DOHH2 (cell line): ENCODE data around the gene CACNA2D4.

Experiments used
- H3F3A ChIP-seq: fragments of 200-600 bp; sonication (generic), shearing (Covaris generic); 2 replicates; pipeline ENCODE4 v1.6.0; 2016; ENCODE audit warnings: antibody characterized with exemption, mild to moderate bottlenecking; ENCODE audit not compliant: control insufficient read depth, insufficient read depth
- H3K27ac ChIP-seq: fragments of 200-600 bp; sonication (generic); 2 replicates; pipeline ENCODE4 v1.5.1; 2014; ENCODE audit warnings: low read depth, mild to moderate bottlenecking, low read length, moderate library complexity
- H3K27me3 ChIP-seq: fragments of 200-600 bp; sonication (generic); 2 replicates; pipeline ENCODE4 v1.6.1; 2014; ENCODE audit warnings: mild to moderate bottlenecking, low read length, mixed read lengths; ENCODE audit not compliant: control insufficient read depth
- H3K36me3 ChIP-seq: fragments of 200-600 bp; sonication (generic); 2 replicates; pipeline ENCODE4 v1.6.1; 2014; ENCODE audit warnings: mild to moderate bottlenecking, low read length, moderate library complexity, mixed read lengths; ENCODE audit not compliant: control insufficient read depth
- H3K4me1 ChIP-seq: fragments of 200-600 bp; sonication (generic); 2 replicates; pipeline ENCODE4 v1.6.1; 2014; ENCODE audit warnings: mild to moderate bottlenecking, low read length, mixed read lengths; ENCODE audit not compliant: control insufficient read depth
- H3K4me2 ChIP-seq: fragments of 200-600 bp; sonication (generic); 2 replicates; pipeline ENCODE4 v1.6.0; 2014; ENCODE audit warnings: mild to moderate bottlenecking, low read length, moderate library complexity
- H3K4me3 ChIP-seq: fragments of 200-600 bp; sonication (generic); 2 replicates; pipeline ENCODE4 v1.5.1; 2014; ENCODE audit warnings: mild to moderate bottlenecking, low read length, mixed read lengths
- H3K79me2 ChIP-seq: fragments of 200-600 bp; sonication (generic); 2 replicates; pipeline ENCODE4 v1.6.1; 2014; ENCODE audit warnings: mild to moderate bottlenecking, low read length, mixed read lengths; ENCODE audit not compliant: control insufficient read depth
- H3K9me2 ChIP-seq: fragments of 200-600 bp; sonication (generic); replicated peaks from 2 replicates; pipeline ENCODE4 v1.6.1; 2014; ENCODE audit warnings: mild to moderate bottlenecking, low read length, mixed read lengths; ENCODE audit not compliant: control insufficient read depth
- H3K9me3 ChIP-seq: fragments of 200-600 bp; sonication (generic); 2 replicates; pipeline ENCODE4 v1.6.1; 2014; ENCODE audit warnings: antibody characterized with exemption, low read length, mixed read lengths; ENCODE audit not compliant: control insufficient read depth, insufficient read depth
- H4K20me1 ChIP-seq: fragments of 200-600 bp; sonication (generic); 2 replicates; pipeline ENCODE4 v1.6.0; 2014; ENCODE audit warnings: low read depth, mild to moderate bottlenecking, antibody characterized with exemption, low read length, moderate library complexity; ENCODE audit not compliant: control insufficient read depth, insufficient read depth
- CTCF ChIP-seq: fragments of 200-600 bp; sonication (generic); IDR thresholded peaks from one replicate; pipeline ENCODE4 v1.5.1; 2014; ENCODE audit warnings: antibody characterized with exemption, mild to moderate bottlenecking, low read depth, low read length; ENCODE audit not compliant: poor library complexity, severe bottlenecking
- EZH2phosphoT487 ChIP-seq: fragments of 200-600 bp; sonication (generic); IDR thresholded peaks from 2 replicates; pipeline ENCODE4 v1.6.1; 2017; ENCODE audit warnings: borderline replicate concordance, mild to moderate bottlenecking, antibody characterized with exemption, low read length, moderate library complexity, mixed read lengths

CACNA2D4 gene

DNA sequence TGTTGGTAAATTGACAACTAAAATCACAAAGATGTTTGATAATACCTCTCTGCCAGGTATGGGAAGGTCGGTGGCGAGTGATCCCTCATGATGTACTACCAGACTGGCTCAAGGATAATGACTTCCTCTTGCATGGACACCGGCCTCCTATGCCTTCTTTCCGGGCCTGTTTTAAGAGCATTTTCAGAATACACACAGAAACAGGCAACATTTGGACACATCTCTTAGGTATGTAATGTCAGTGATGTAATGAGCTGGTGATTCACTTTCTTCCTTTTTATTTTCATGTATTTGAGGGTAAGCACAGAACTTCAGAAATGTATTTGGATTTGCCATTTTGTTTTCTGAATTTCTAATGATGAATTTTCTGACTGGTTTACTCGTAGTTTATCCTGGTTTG, 140.7 kb downstream of the CACNA2D4 start:
- no peak overlapping the region for H3K27ac ChIP-seq
- no peaks in the 10 kb centered on the region for H3K9me2 ChIP-seq
- H3K9me3 ChIP-seq: no peaks in the 10 kb centered on the region
- TF ChIP-seq EZH2phosphoT487 (no peak), CTCF (no peak)
- no peaks in the 10 kb centered on the region for H3K27me3 ChIP-seq
- H3K4me2 ChIP-seq: no peak overlapping the region
- peaks cover 79% of the 10 kb centered on the region for H3K36me3 ChIP-seq
- peaks cover 17% of the 10 kb centered on the region for H3K4me1 ChIP-seq
- no peak overlapping the region for H3K4me3 ChIP-seq
- peaks cover 27% of the 10 kb centered on the region for H3K79me2 ChIP-seq
- H4K20me1 ChIP-seq: no peaks in the 10 kb centered on the region; the same call in 1 of the 2 replicates
- H3F3A ChIP-seq: peaks cover 6% of the 10 kb centered on the region; the same call in 1 of the 2 replicates

GRCh38 chr12:1776170-1776921, 142.1 kb downstream of the CACNA2D4 start:
- Histone ChIP-seq H3K27ac (no peak overlapping the region), H3K4me1 (peaks cover 19% of the 10 kb centered on the region), H3K4me2 (no peak overlapping the region), H3K36me3 (peaks cover 77% of the 10 kb centered on the region), H4K20me1 (no peaks in the 10 kb centered on the region; the same call in 1 of the 2 replicates), H3K27me3 (no peaks in the 10 kb centered on the region), H3F3A (peaks cover 4% of the 10 kb centered on the region; the same call in 1 of the 2 replicates), H3K79me2 (peaks cover 35% of the 10 kb centered on the region), H3K9me3 (no peaks in the 10 kb centered on the region), H3K4me3 (no peak overlapping the region), H3K9me2 (no peaks in the 10 kb centered on the region)
- TF ChIP-seq CTCF (no peak), EZH2phosphoT487 (no peak)

DNA sequence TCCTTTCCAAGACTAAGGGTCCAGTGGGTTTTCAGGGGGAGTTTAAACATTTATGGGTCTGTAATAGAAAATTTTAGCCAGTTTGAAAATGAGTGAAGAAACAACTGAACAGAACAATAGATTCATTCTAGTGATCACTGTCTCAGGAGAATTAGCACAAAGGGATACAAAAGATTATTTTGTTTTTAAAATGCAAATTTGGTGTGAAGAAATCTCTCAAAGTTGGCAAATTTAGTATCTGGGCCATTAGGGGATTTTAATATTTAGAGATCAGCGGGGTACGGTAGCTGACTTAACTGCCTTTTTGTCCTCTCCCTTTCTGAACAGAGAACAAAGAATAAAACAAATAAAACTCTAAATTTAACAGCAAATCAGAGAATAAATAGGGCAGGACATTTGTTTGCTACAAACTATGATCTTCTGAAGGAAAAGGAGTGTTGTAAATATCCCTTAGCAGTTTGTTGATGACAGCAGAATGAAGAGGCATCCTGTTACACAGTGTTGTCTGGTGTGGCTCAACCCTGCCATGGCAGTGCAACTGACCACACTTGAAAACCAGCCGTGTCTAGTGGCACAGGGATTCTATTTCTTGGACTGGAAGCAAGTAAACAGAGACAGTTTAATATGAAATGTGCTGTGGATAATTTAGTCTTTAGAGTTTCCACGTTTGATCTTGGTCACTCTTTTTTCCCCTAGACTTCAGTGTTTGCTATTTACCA, 144.4 kb downstream of the CACNA2D4 start:
- Histone ChIP-seq H3K9me2 (no peaks in the 10 kb centered on the region), H3K36me3 (peaks cover 69% of the 10 kb centered on the region), H3K79me2 (peaks cover 45% of the 10 kb centered on the region), H4K20me1 (no peaks in the 10 kb centered on the region; the same call in 1 of the 2 replicates), H3K4me2 (no peak overlapping the region), H3K9me3 (no peaks in the 10 kb centered on the region), H3F3A (peaks cover 4% of the 10 kb centered on the region; the same call in 1 of the 2 replicates), H3K27ac (no peak overlapping the region), H3K4me1 (peaks cover 19% of the 10 kb centered on the region), H3K4me3 (no peak overlapping the region), H3K27me3 (no peaks in the 10 kb centered on the region)
- no peak for TF ChIP-seq CTCF
- no peak for TF ChIP-seq EZH2phosphoT487
